ENCODE data around the gene SDS. TPM values are rescaled to one million over a fixed set of nuclear protein-coding genes. Genes with fewer than 3 reads are reported as not detected.

The SDS gene
- total and polyA plus RNA-seq, 2 donors (not counting 1 experiment from before 2014, with no cell fraction given) = 0.09 TPM; not detected in 1

GRCh38 chr12:113424915-113425823 is 21.5 kb upstream of the SDS start:
- WGBS (ENCODE audit: insufficient coverage) = 68% methylated on average over 14 of the region's 20 CpGs
- intact Hi-C loops (cut with micrococcal nuclease) = loop anchor here (5.0 kb wide), 1 partner anchor 228 kb away; no protein-coding TSS in a partner anchor
- H3K9me3 Mint-ChIP-seq (ENCODE audit: insufficient read depth) = peaks cover 3% of the 10 kb centered on the region
- H3K79me2 ChIP-seq (ENCODE audit: control insufficient read depth, insufficient read depth, low read length) = no peaks in the 10 kb centered on the region
- H3K27me3 ChIP-seq (replicated peaks in 1 of 4; ENCODE audit: control extremely low read depth in 1 of 4, control insufficient read depth in 3 of 4, insufficient read depth in 4 of 4, low read length in 3 of 4) = peaks cover 0 to 31% (median 17%) of the 10 kb centered on the region in 4 experiments
- TF ChIP-seq EZH2 (IDR thresholded peaks at IDR 0.05; ENCODE audit: borderline replicate concordance, insufficient read depth, low read depth, low read length, poor library complexity, severe bottlenecking) (no peak), CTCF (IDR thresholded peaks at IDR 0.05) (peak; percentile 78)
- no peak for ATAC-seq (ENCODE audit: low read depth)
- H3K4me2 ChIP-seq (replicated peaks; ENCODE audit: low read depth, low read length, poor library complexity, severe bottlenecking) = no peak overlapping the region
- H3K4me3 Mint-ChIP-seq = no peak overlapping the region
- H3K27ac Mint-ChIP-seq = no peak overlapping the region
- ChIA-PET POLR2A (no interaction called here), CTCF (interaction anchor here (0.7 to 1.4 kb wide), 16 partner anchors 11 to 374 kb away, joined by 3 to 6 read pairs (median 3); partner anchors contain the start of genes DDX54 and RITA1)
- no peak overlapping the region for H3K4me3 ChIP-seq (ENCODE audit: control extremely low read depth in 1 of 5, extremely low read depth in 1 of 5, insufficient read depth in 1 of 5, low read depth in 2 of 5, low read length in 4 of 5)
- peak; percentile 61 for DNase-seq
- H3K36me3 ChIP-seq (replicated peaks in 1 of 2; ENCODE audit: control extremely low read depth in 1 of 2, control insufficient read depth in 1 of 2, extremely low read depth in 1 of 2, insufficient read depth in 2 of 2, low read length in 1 of 2) = no peaks in the 10 kb centered on the region
- H4K20me1 ChIP-seq (ENCODE audit: control insufficient read depth, insufficient read depth, low read length, poor library complexity, severe bottlenecking) = no peaks in the 10 kb centered on the region
- peaks cover 31% of the 10 kb centered on the region for H3K27me3 Mint-ChIP-seq
- no peak overlapping the region for H2AFZ ChIP-seq (ENCODE audit: insufficient read depth, low read depth, low read length, poor library complexity, severe bottlenecking)
- H3K9ac ChIP-seq (ENCODE audit: low read length) = no peak overlapping the region
- H3K4me1 Mint-ChIP-seq = peaks cover 20% of the 10 kb centered on the region
- peaks cover 0 to 12% (median 0%) of the 10 kb centered on the region in 3 donors for H3K9me3 ChIP-seq (ENCODE audit: control extremely low read depth in 1 of 3, control insufficient read depth in 2 of 3, insufficient read depth in 1 of 3, low read length in 2 of 3)
- H3K27ac ChIP-seq (ENCODE audit: low read length in 2 of 2) = no peak overlapping the region
- peaks cover 10 to 18% of the 10 kb centered on the region in 2 donors for H3K4me1 ChIP-seq (ENCODE audit: control insufficient read depth in 2 of 2, insufficient read depth in 2 of 2, low read length in 2 of 2)

- H3K27me3 ChIP-seq (replicated peaks in 1 of 4; ENCODE audit: control extremely low read depth in 1 of 4, control insufficient read depth in 3 of 4, insufficient read depth in 4 of 4, low read length in 3 of 4) = peaks cover 0 to 26% (median 15%) of the 10 kb centered on the region in 4 experiments
- Mint-ChIP-seq H3K9me3 (ENCODE audit: insufficient read depth) (no peaks in the 10 kb centered on the region), H3K4me3 (no peak overlapping the region), H3K27ac (no peak overlapping the region), H3K27me3 (peaks cover 27% of the 10 kb centered on the region), H3K4me1 (peaks cover 20% of the 10 kb centered on the region)
- WGBS (ENCODE audit: insufficient coverage) = 89% methylated on average over 1 of the region's 1 CpG
- H3K79me2 ChIP-seq (ENCODE audit: control insufficient read depth, insufficient read depth, low read length) = no peaks in the 10 kb centered on the region
- intact Hi-C loops (cut with micrococcal nuclease) = no loop called here
- H3K4me2 ChIP-seq (replicated peaks; ENCODE audit: low read depth, low read length, poor library complexity, severe bottlenecking) = no peak overlapping the region
- CTCF ChIA-PET = interaction anchor here (0.7 to 1.4 kb wide), 4 partner anchors 113 to 239 kb away, joined by 3 to 6 read pairs (median 3); partner anchors contain the start of genes DDX54 and RITA1
- no peak for ATAC-seq (ENCODE audit: low read depth)
- TF ChIP-seq CTCF (IDR thresholded peaks at IDR 0.05) = no peak
- H4K20me1 ChIP-seq (ENCODE audit: control insufficient read depth, insufficient read depth, low read length, poor library complexity, severe bottlenecking) = no peaks in the 10 kb centered on the region
- H3K36me3 ChIP-seq (replicated peaks in 1 of 2; ENCODE audit: control extremely low read depth in 1 of 2, control insufficient read depth in 1 of 2, extremely low read depth in 1 of 2, insufficient read depth in 2 of 2, low read length in 1 of 2) = no peaks in the 10 kb centered on the region
- POLR2A ChIA-PET = no interaction called here
- H3K4me3 ChIP-seq (ENCODE audit: control extremely low read depth in 1 of 5, extremely low read depth in 1 of 5, insufficient read depth in 1 of 5, low read depth in 2 of 5, low read length in 4 of 5) = no peak overlapping the region
- no peak overlapping the region for H3K27ac ChIP-seq (ENCODE audit: low read length in 2 of 2)
- peaks cover 10 to 18% of the 10 kb centered on the region in 2 donors for H3K4me1 ChIP-seq (ENCODE audit: control insufficient read depth in 2 of 2, insufficient read depth in 2 of 2, low read length in 2 of 2)
- peaks cover 0 to 11% (median 0%) of the 10 kb centered on the region in 3 donors for H3K9me3 ChIP-seq (ENCODE audit: control extremely low read depth in 1 of 3, control insufficient read depth in 2 of 3, insufficient read depth in 1 of 3, low read length in 2 of 3)
- no peak overlapping the region for H3K9ac ChIP-seq (ENCODE audit: low read length)
- DNase-seq = no peak
- no peak overlapping the region for H2AFZ ChIP-seq (ENCODE audit: insufficient read depth, low read depth, low read length, poor library complexity, severe bottlenecking)
These were observed 20.8 kb upstream of the SDS start for GRCh38 chr12:113424456-113424855.

Measured in B cell (primary cell).